Transverse colon (tissue), 4 donors: ENCODE measurements around the gene TCFL5.
A peak's percentile ranks its signal among the peaks of the same experiment; 100 is the strongest.

Experiments used
- CTCF ChIP-seq, 5 experiments: fragments of 200-600 bp in 3 of 5; fragments of 450-650 bp in 2 of 5; sonication (generic) in 3 of 5; IDR thresholded peaks; 1 replicate in 2 of 5; 2 replicates in 3 of 5; pipeline ENCODE4 v1.5.1; 2016 to 2017; ENCODE audit warnings: antibody characterized with exemption in 5 of 5, inconsistent platforms in 3 of 5, mild to moderate bottlenecking in 2 of 5, moderate library complexity in 1 of 5
- EP300 ChIP-seq: sonication (generic); formaldehyde crosslinking; IDR thresholded peaks from one replicate; pipeline ENCODE4 v1.6.1; 2017; ENCODE audit warnings: antibody characterized with exemption, low read depth
- POLR2A ChIP-seq: fragments of 450-650 bp; IDR thresholded peaks from one replicate; pipeline ENCODE4 v1.6.1; 2016; ENCODE audit warnings: antibody characterized with exemption, mild to moderate bottlenecking, moderate library complexity
- POLR2AphosphoS5 ChIP-seq, 3 donors: sonication (generic); formaldehyde crosslinking; IDR thresholded peaks; one replicate each; pipeline ENCODE4 v1.6.1; 2016; ENCODE audit warnings: antibody characterized with exemption in 3 of 3

- TF ChIP-seq POLR2A (peak; percentile 14), CTCF (IDR thresholded peaks at IDR 0.05) (no peak), POLR2AphosphoS5 (IDR thresholded peaks at IDR 0.05) (peak; percentile 14 to 59 (median 31)), EP300 (no peak)
These were observed 23.3 kb downstream of the TCFL5 start for GRCh38 chr20:62838128-62838891.
